Mucosa of stomach (tissue), 1 donor: Measurements from ENCODE around the gene PXN.

ENCODE experiments used
- H3K27me3 ChIP-seq: one replicate; pipeline ENCODE4 v1.7.0; 2013; ENCODE audit warnings: mild to moderate bottlenecking, low read length; ENCODE audit not compliant: control insufficient read depth, insufficient read depth
- H3K36me3 ChIP-seq: one replicate; pipeline ENCODE4 v1.7.0; 2013; ENCODE audit warnings: low read length; ENCODE audit not compliant: control insufficient read depth, insufficient read depth
- H3K4me1 ChIP-seq: one replicate; pipeline ENCODE4 v1.7.0; 2013; ENCODE audit warnings: mild to moderate bottlenecking, low read length; ENCODE audit not compliant: control insufficient read depth, insufficient read depth
- H3K4me3 ChIP-seq: one replicate; pipeline ENCODE4 v1.7.0; 2013; ENCODE audit warnings: low read length
- H3K9ac ChIP-seq: one replicate; pipeline ENCODE4 v1.7.0; 2013; ENCODE audit warnings: mild to moderate bottlenecking, low read length, moderate library complexity
- H3K9me3 ChIP-seq: one replicate; pipeline ENCODE4 v1.7.0; 2013; ENCODE audit warnings: mild to moderate bottlenecking, low read length, moderate library complexity; ENCODE audit not compliant: control insufficient read depth
- donor health status: Pancreatic carcinoma.

Gene PXN

GRCh38 chr12:120278137-120279069, 12.9 kb upstream of the PXN start:
- Histone ChIP-seq H3K27me3 (no peaks in the 10 kb centered on the region), H3K4me1 (no peaks in the 10 kb centered on the region), H3K4me3 (no peak overlapping the region), H3K36me3 (no peaks in the 10 kb centered on the region), H3K9me3 (no peaks in the 10 kb centered on the region), H3K9ac (no peak overlapping the region)

GRCh38 chr12:120276734-120277133, 11.2 kb upstream of the PXN start:
- no peak overlapping the region for H3K9ac ChIP-seq
- H3K27me3 ChIP-seq = no peaks in the 10 kb centered on the region
- H3K4me1 ChIP-seq = no peaks in the 10 kb centered on the region

GRCh38 chr12:120267736-120268135, 2.2 kb upstream of the PXN start:
- Histone ChIP-seq H3K9me3 (no peaks in the 10 kb centered on the region), H3K9ac (no peak overlapping the region), H3K27me3 (no peaks in the 10 kb centered on the region)

More at GRCh38 chr12:120276734-120277133, 11.2 kb upstream of the PXN start:
- Histone ChIP-seq H3K36me3 (no peaks in the 10 kb centered on the region), H3K4me3 (no peak overlapping the region), H3K9me3 (no peaks in the 10 kb centered on the region)

GRCh38 chr12:120266180-120266870, 795 bp upstream of the PXN start:
- no peak overlapping the region for H3K9ac ChIP-seq
- no peaks in the 10 kb centered on the region for H3K36me3 ChIP-seq
- peaks cover 48% of the 10 kb centered on the region for H3K4me1 ChIP-seq
- H3K27me3 ChIP-seq = no peaks in the 10 kb centered on the region
- no peak overlapping the region for H3K4me3 ChIP-seq
- H3K9me3 ChIP-seq = no peaks in the 10 kb centered on the region

More at GRCh38 chr12:120267736-120268135, 2.2 kb upstream of the PXN start:
- Histone ChIP-seq H3K36me3 (no peaks in the 10 kb centered on the region), H3K4me3 (no peak overlapping the region), H3K4me1 (peaks cover 37% of the 10 kb centered on the region)

GRCh38 chr12:120264904-120265472, 542 bp downstream of the PXN start:
- peaks cover 48% of the 10 kb centered on the region for H3K4me1 ChIP-seq
- no peaks in the 10 kb centered on the region for H3K36me3 ChIP-seq
- peak overlapping the region; percentile 58 for H3K4me3 ChIP-seq
- peak overlapping the region; percentile 84 for H3K9ac ChIP-seq
- no peaks in the 10 kb centered on the region for H3K9me3 ChIP-seq
- no peaks in the 10 kb centered on the region for H3K27me3 ChIP-seq

- H3K4me3 ChIP-seq = peak overlapping the region; percentile 58
- no peaks in the 10 kb centered on the region for H3K9me3 ChIP-seq
- H3K27me3 ChIP-seq = no peaks in the 10 kb centered on the region
- H3K9ac ChIP-seq = peak overlapping the region; percentile 84
- H3K4me1 ChIP-seq = peaks cover 48% of the 10 kb centered on the region
- no peaks in the 10 kb centered on the region for H3K36me3 ChIP-seq
These were observed 1.2 kb downstream of the PXN start for GRCh38 chr12:120264086-120264903.

GRCh38 chr12:120263748-120264085, 1.8 kb downstream of the PXN start:
- H3K9ac ChIP-seq = peak overlapping the region; percentile 84
- no peak overlapping the region for H3K4me3 ChIP-seq
- no peaks in the 10 kb centered on the region for H3K9me3 ChIP-seq
- no peaks in the 10 kb centered on the region for H3K36me3 ChIP-seq
- H3K27me3 ChIP-seq = no peaks in the 10 kb centered on the region
- peaks cover 48% of the 10 kb centered on the region for H3K4me1 ChIP-seq

GRCh38 chr12:120262852-120263747, 2.4 kb downstream of the PXN start:
- H3K27me3 ChIP-seq = no peaks in the 10 kb centered on the region
- H3K4me3 ChIP-seq = no peak overlapping the region
- H3K9ac ChIP-seq = no peak overlapping the region
- H3K9me3 ChIP-seq = no peaks in the 10 kb centered on the region
- peaks cover 41% of the 10 kb centered on the region for H3K4me1 ChIP-seq
- H3K36me3 ChIP-seq = no peaks in the 10 kb centered on the region

GRCh38 chr12:120261951-120262851, 3.3 kb downstream of the PXN start:
- H3K4me1 ChIP-seq = peaks cover 41% of the 10 kb centered on the region
- H3K9me3 ChIP-seq = no peaks in the 10 kb centered on the region
- no peak overlapping the region for H3K4me3 ChIP-seq
- H3K27me3 ChIP-seq = no peaks in the 10 kb centered on the region
- H3K9ac ChIP-seq = peak overlapping the region; percentile 32
- H3K36me3 ChIP-seq = no peaks in the 10 kb centered on the region

- no peak overlapping the region for H3K4me3 ChIP-seq
- no peaks in the 10 kb centered on the region for H3K36me3 ChIP-seq
- no peak overlapping the region for H3K9ac ChIP-seq
- H3K9me3 ChIP-seq = no peaks in the 10 kb centered on the region
- no peaks in the 10 kb centered on the region for H3K27me3 ChIP-seq
- peaks cover 47% of the 10 kb centered on the region for H3K4me1 ChIP-seq
These were observed 4.9 kb downstream of the PXN start for GRCh38 chr12:120260607-120261006.
